Left kidney (tissue), 8 donors: ENCODE results near the gene CDH12. TPM values are rescaled to one million over a fixed set of nuclear protein-coding genes. Genes with fewer than 3 reads are reported as not detected.
"Not testable (repeated sequence)": the region's sequence is repeated elsewhere in the genome, so short reads cannot be mapped to it uniquely, and the experiment has no call there.

Source experiments
- DNase-seq: peaks from one replicate; pipeline ENCODE4 v3.0.0-alpha.2; 2013
- long read RNA-seq, 8 donors: transcript quantifications; one replicate each; lab custom pipeline, GENCODE V29; 2026
- polyA plus RNA-seq: library from polyadenylated mRNA; unstranded; fragments of 120-200 nt; gene quantifications from one replicate; pipeline ENCODE4 v1.2.1, GENCODE V29; 2013; ENCODE audit not compliant: insufficient read length

Gene CDH12
- polyA plus RNA-seq: 7.5 TPM
- long read RNA-seq, donor 1, partial matches to known transcripts: 0 of 1 reads
- long read RNA-seq, donor 1, other reads (novel, unspliced or antisense): 0 of 1 reads
- long read RNA-seq, donor 2, partial matches to known transcripts: 0 of 3 reads
- long read RNA-seq, donor 2, other reads (novel, unspliced or antisense): 0 of 3 reads
- long read RNA-seq, donor 3: 0 reads
- long read RNA-seq, donor 4: 0 reads
- long read RNA-seq, donor 5, partial matches to known transcripts: 0 of 1 reads
- long read RNA-seq, donor 5, other reads (novel, unspliced or antisense): 0 of 1 reads
- long read RNA-seq, donor 6, partial matches to known transcripts: 0 of 1 reads
- long read RNA-seq, donor 6, other reads (novel, unspliced or antisense): 0 of 1 reads
- long read RNA-seq, donor 7, partial matches to known transcripts: 0 of 2 reads
- long read RNA-seq, donor 7, other reads (novel, unspliced or antisense): 0 of 2 reads
- long read RNA-seq, donor 8: 0 reads

DNA sequence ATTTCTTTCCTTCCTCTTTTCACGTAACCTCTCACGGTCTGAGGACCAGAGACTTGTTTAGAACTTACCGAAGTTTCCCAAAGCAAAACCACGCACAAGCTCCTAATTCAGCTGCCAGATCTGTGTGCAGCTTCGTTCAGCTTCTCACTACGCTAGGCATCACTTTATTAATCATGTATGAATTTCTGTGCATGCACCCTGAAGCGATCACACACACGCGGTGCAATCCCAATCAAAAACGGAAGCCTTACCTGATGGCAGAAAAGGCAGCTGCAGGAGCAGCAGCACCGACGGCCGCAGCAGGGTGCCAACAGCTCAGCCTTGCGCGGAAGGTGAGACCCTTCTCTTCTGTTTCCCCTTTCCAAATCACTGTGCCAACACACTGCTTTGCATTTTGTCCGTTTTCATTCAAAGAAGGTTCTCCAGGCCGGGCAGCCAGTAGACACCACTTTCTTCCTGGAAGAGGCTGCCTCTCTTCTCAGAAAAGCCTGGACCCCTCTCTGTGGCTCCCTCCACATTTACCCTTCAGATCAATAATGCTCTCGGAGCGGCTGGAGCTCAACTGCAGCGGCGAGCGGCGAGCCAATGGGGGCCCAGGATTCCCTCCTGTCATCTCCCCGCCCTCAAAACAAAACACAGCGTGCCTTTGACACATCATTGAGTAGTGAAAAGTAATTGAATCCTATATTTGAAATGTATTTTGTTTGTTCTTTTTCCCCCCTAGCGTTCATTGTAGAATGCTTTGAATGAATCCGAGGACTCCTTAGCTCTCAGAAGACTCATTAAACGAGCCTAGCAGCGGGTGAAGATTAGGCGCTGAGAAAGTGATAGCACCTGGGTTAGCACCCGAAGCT, at the start of gene CDH12:
CDH12 (minus strand) TSS at position 538 of the 854 bp plus-strand sequence.
- peak; percentile 17 for DNase-seq

DNA sequence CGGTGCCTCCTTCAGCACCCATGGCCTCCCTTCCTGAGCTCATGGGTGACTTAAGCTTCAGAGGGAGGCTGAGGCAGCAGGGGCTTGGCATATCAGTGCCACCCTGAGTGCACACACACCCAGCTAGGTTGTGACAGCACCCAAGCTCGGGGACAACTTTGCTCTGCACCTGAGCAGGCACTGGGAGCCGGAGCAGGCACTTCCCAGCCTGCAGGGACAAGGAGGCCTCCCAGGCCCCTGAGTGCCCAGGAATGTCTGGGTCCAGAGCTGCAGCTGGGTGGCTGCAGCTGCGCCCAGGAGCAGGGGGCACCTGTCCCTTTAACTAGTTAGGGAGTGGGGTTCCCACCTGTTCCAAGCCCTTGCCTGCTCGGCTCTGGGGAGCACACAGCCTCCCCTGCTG, 48.7 kb upstream of the CDH12 start:
- no peak for DNase-seq

DNA sequence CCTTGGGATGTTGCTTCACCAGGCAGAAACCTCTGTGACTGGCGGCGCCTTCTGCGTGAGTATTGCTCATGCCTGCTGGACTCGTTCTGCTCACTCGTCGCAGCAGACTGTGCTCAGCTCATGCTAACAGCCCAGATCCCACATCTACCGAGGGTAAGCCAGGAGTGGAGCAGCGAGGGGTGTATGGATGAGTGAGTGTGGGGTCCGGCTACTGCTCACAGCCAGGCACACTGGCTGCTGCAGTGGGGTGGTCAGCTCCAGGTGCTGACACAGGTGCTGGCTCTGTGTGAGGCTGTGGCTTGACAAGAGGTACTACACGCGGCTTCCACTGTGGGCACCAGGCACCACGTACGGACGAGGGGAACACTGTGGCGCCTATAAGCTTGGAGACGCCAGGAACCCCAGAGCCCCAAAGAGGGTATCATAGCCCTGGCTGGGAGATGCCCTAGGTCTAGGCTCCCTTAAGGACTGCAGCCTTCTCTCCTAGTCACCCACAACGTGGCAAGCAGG, 47.7 kb upstream of the CDH12 start:
- no peak for DNase-seq

- no peak for DNase-seq
These were observed 46.2 kb upstream of the CDH12 start for GRCh38 chr5:22899341-22899740.

GRCh38 chr5:22896152-22896551, 43.0 kb upstream of the CDH12 start:
- no peak for DNase-seq

- DNase-seq: no peak
These were observed 39.3 kb upstream of the CDH12 start for GRCh38 chr5:22892441-22892840.

- no peak for DNase-seq
These were observed 36.6 kb upstream of the CDH12 start for GRCh38 chr5:22889720-22890119.

DNA sequence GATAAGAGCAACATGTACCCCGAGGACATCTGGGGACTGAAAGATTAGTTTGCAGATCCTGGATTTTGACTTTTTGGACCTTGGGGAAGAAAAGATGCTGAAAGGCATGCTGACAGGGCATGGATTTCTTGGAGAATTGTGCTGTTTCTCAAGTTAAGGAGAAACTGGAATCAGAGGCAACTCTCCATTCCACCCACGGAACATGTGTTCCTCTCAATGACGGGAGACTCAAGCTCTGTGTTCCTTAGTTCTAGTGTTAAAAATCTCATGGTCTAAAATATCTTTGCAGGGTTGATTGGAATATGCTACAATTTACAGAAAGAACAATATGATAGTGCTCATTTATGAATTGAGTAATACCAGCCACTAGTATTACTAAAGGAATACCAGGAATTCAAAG, 34.4 kb upstream of the CDH12 start:
- DNase-seq: no peak

DNA sequence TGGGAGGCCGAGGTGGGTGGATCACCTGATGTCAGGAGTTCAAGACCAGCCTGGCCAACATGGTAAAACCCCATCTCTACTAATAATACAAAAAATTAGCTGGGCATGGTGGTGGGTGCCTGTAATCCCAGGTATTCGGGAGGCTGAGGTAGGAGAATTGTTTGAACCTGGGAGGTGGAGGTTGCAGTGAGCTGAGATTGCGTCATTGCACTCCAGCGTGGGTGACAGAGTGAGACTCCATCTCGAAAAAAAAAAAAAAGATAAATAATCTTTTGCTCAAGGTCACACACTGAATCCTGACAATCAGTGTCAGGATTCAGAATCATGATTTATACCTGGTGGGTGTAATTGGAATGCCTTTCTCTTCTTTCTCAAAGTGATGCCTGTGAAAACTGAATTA, 5.8 kb upstream of the CDH12 start:
- not testable (repeated sequence) for DNase-seq

DNA sequence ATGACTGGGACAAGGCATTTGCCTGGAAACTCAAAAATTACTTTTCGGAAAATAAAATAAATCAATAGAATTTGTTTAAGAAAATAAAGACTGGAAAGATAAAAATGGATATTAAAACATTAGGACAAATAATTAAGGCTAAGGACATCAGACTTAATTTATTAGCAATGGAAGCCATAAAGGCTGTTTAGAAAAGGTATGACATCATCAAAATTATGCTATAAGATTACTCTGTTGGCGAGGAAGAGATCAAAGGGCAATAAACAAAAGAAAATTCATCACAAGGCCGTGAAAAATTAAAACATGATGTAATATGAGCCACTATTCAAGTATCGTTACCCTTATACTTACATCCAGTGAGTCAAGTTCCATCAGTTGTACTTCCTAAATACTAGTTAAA, 2.7 kb upstream of the CDH12 start:
- DNase-seq: no peak

- DNase-seq: no peak
These were observed 2.2 kb downstream of the CDH12 start for GRCh38 chr5:22850981-22851380.

GRCh38 chr5:22846693-22847092, 6.5 kb downstream of the CDH12 start:
- no peak for DNase-seq

DNA sequence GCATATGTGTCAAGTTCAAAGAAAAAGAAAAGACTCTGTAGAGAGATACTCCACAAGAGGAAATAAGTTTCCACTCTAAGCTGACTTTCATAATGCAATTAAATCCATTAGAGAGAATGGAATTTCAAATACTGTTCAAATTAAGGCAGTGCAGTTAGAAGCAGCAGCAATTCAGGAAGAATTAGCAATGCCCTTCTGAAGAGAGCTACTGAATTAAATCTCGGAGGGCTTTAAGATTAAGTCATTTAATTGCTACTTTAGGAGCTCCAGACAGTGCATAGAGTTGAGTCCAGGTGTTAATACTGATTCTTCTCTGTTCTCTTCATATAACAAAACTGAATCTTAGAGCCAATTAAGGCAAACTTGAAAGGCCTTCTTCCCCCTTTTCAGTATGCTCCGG, 8.5 kb downstream of the CDH12 start:
- no peak for DNase-seq

DNA sequence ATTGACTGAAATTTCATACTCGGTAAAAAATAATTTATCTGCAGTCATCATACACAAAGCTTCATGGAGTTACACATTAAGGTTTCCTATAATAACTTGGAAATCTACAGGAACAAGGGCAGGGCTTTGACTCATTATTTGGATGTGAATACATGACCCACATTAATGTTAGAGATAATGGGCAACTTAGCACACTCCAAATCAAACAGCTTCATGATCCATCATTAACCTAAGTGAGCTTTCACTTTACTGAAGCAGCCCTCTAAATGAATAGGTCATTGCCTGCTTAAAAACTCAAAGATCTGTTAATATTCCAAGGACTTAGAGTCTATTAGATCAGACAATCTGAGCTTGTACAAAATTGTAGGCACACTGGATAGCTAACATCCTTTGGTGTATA, 9.0 kb downstream of the CDH12 start:
- DNase-seq: no peak

GRCh38 chr5:22842574-22842973, 10.6 kb downstream of the CDH12 start:
- no peak for DNase-seq

GRCh38 chr5:22837803-22838202, 15.3 kb downstream of the CDH12 start:
- no peak for DNase-seq

- DNase-seq: no peak
These were observed 17.5 kb downstream of the CDH12 start for GRCh38 chr5:22835686-22836085.

DNA sequence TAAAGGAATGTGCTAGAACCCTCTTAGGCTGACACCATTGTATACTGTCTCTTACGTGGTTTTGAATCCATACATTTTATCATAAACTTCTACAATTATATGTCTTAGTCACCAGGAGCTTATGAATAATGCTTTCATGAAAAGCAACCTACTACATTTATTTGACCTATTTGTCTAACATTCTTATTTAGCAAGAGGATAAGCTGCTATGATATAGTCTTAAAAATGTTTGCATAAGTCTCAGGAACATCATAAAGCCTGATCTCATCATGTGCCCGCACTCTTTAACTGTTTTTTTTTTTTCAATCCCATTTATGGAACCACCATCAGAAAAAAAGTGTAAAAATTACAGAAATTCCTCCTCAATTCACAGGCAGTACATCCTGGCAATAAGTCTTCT, 59.7 kb downstream of the CDH12 start:
- no peak for DNase-seq

GRCh38 chr5:22787807-22788206, 65.3 kb downstream of the CDH12 start:
- no peak for DNase-seq

GRCh38 chr5:22787398-22787797, 65.7 kb downstream of the CDH12 start:
- no peak for DNase-seq

GRCh38 chr5:22780756-22781155, 72.4 kb downstream of the CDH12 start:
- no peak for DNase-seq

GRCh38 chr5:22779499-22779898, 73.6 kb downstream of the CDH12 start:
- no peak for DNase-seq

DNA sequence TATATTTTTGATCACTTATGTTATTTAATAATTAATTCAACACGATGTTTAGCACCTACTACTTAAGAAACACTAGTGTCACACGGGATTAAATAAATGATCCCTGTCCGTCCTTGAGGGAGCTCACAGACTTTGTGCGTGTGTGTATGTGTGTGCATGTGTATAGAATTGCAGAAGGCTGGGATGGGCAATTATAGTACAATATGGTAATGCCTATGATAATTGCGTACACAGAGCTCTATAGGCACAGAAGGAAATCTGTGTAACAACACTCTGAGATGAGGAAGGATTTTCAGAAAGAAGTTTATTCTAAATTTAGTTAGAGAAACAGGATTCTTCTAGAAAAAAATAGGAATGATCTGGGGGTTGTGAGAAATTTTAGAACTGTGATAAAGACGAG, 76.9 kb downstream of the CDH12 start:
- DNase-seq: no peak
